ENCODE data around the gene BAIAP2. TPM values are rescaled to one million over a fixed set of nuclear protein-coding genes. Genes with fewer than 3 reads are reported as not detected.

The BAIAP2 gene
- total and polyA plus RNA-seq, 2 of the 13 experiments (the other 11 are each of a cell fraction or from before 2014, with no cell fraction given) = 22.5 to 24.0 TPM

DNA sequence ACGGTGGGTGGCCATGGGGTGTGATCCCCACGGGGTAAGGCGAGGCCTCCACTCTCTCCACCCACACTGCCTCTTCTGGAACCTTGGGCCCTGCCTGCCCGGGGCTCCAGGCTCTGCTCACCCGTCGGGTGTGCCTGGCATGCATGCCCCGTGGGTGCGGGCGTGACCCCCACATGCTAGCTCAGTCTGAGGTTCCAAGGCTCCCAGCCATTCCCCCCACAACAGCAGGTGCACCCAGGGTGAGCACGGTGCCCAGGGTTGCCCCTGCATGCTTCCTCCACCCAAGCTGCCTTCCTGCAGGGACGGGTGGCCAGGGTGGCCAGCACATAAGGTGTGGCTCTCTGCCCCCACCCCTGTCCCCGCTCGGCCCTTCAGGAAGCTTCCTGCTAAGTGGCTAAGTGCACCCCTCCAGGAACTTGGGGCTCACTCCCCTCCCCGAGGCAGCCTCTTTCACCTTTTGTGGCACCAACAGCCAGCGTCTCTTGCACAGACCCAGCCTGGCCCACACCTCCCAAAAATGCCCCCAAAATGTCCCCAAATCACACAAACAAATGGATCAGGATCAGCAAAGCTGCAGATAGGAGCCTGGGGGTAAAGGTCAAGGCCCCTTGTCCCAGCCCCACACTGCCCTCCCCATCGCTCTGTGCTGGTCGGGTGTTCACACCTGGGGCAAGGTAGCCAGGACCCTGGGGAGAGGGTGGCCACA lies 108.9 kb downstream of the BAIAP2 start (continued):
- TF ChIP-seq, protein P1, sequence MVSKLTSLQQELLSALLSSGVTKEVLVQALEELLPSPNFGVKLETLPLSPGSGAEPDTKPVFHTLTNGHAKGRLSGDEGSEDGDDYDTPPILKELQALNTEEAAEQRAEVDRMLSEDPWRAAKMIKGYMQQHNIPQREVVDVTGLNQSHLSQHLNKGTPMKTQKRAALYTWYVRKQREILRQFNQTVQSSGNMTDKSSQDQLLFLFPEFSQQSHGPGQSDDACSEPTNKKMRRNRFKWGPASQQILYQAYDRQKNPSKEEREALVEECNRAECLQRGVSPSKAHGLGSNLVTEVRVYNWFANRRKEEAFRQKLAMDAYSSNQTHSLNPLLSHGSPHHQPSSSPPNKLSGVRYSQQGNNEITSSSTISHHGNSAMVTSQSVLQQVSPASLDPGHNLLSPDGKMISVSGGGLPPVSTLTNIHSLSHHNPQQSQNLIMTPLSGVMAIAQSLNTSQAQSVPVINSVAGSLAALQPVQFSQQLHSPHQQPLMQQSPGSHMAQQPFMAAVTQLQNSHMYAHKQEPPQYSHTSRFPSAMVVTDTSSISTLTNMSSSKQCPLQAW (CRISPR knock-in tag; IDR thresholded peaks at IDR 0.05) = no peak
- TF ChIP-seq NCOA1 (CRISPR knock-in tag; IDR thresholded peaks at IDR 0.05) = no peak
- TF ChIP-seq MAF1 (CRISPR knock-in tag; IDR thresholded peaks at IDR 0.05; ENCODE audit: borderline replicate concordance) = no peak
- no peak for TF ChIP-seq MYC (CRISPR knock-in tag; IDR thresholded peaks at IDR 0.05; ENCODE audit: borderline replicate concordance)
- no peak for TF ChIP-seq FOSL2 (CRISPR knock-in tag; IDR thresholded peaks at IDR 0.05)
- TF ChIP-seq ZSCAN21 (CRISPR knock-in tag; IDR thresholded peaks at IDR 0.05; ENCODE audit: borderline replicate concordance) = no peak
- TF ChIP-seq, protein P2, sequence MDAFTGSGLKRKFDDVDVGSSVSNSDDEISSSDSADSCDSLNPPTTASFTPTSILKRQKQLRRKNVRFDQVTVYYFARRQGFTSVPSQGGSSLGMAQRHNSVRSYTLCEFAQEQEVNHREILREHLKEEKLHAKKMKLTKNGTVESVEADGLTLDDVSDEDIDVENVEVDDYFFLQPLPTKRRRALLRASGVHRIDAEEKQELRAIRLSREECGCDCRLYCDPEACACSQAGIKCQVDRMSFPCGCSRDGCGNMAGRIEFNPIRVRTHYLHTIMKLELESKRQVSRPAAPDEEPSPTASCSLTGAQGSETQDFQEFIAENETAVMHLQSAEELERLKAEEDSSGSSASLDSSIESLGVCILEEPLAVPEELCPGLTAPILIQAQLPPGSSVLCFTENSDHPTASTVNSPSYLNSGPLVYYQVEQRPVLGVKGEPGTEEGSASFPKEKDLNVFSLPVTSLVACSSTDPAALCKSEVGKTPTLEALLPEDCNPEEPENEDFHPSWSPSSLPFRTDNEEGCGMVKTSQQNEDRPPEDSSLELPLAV (CRISPR knock-in tag; conservative IDR thresholded peaks at IDR 0.05; ENCODE audit: low read depth) = no peak
- TF ChIP-seq MED1 (CRISPR knock-in tag; IDR thresholded peaks at IDR 0.05) = no peak
- TF ChIP-seq MZF1 (CRISPR knock-in tag; IDR thresholded peaks at IDR 0.05; ENCODE audit: borderline replicate concordance) = peak; percentile 69; the same call in 1 of the 2 replicates
- TF ChIP-seq, protein P3, sequence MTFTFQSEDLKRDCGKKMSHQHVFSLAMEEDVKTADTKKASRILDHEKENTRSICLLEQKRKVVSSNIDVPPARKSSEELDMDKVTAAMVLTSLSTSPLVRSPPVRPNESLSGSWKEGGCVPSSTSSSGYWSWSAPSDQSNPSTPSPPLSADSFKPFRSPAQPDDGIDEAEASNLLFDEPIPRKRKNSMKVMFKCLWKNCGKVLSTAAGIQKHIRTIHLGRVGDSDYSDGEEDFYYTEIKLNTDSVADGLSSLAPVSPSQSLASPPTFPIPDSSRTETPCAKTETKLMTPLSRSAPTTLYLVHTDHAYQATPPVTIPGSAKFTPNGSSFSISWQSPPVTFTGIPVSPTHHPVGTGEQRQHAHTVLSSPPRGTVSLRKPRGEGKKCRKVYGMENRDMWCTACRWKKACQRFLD (CRISPR knock-in tag; IDR thresholded peaks at IDR 0.05; ENCODE audit: borderline replicate concordance) = no peak
- TF ChIP-seq TEAD2 (CRISPR knock-in tag; IDR thresholded peaks at IDR 0.05) = no peak
- TF ChIP-seq ZNF496 (CRISPR knock-in tag; IDR thresholded peaks at IDR 0.05; ENCODE audit: insufficient replicate concordance) = no peak
- 0 out of 2 replicates have a peak, but pooled peaks have one; percentile 34 for TF ChIP-seq MEF2D (CRISPR knock-in tag; IDR thresholded peaks at IDR 0.05)
- TF ChIP-seq ZFAT (CRISPR knock-in tag; conservative IDR thresholded peaks at IDR 0.05) = no peak
- TF ChIP-seq PITX1 (CRISPR knock-in tag; IDR thresholded peaks at IDR 0.05) = peak; percentile 25; the same call in 1 of the 2 replicates
- TF ChIP-seq, protein P4, sequence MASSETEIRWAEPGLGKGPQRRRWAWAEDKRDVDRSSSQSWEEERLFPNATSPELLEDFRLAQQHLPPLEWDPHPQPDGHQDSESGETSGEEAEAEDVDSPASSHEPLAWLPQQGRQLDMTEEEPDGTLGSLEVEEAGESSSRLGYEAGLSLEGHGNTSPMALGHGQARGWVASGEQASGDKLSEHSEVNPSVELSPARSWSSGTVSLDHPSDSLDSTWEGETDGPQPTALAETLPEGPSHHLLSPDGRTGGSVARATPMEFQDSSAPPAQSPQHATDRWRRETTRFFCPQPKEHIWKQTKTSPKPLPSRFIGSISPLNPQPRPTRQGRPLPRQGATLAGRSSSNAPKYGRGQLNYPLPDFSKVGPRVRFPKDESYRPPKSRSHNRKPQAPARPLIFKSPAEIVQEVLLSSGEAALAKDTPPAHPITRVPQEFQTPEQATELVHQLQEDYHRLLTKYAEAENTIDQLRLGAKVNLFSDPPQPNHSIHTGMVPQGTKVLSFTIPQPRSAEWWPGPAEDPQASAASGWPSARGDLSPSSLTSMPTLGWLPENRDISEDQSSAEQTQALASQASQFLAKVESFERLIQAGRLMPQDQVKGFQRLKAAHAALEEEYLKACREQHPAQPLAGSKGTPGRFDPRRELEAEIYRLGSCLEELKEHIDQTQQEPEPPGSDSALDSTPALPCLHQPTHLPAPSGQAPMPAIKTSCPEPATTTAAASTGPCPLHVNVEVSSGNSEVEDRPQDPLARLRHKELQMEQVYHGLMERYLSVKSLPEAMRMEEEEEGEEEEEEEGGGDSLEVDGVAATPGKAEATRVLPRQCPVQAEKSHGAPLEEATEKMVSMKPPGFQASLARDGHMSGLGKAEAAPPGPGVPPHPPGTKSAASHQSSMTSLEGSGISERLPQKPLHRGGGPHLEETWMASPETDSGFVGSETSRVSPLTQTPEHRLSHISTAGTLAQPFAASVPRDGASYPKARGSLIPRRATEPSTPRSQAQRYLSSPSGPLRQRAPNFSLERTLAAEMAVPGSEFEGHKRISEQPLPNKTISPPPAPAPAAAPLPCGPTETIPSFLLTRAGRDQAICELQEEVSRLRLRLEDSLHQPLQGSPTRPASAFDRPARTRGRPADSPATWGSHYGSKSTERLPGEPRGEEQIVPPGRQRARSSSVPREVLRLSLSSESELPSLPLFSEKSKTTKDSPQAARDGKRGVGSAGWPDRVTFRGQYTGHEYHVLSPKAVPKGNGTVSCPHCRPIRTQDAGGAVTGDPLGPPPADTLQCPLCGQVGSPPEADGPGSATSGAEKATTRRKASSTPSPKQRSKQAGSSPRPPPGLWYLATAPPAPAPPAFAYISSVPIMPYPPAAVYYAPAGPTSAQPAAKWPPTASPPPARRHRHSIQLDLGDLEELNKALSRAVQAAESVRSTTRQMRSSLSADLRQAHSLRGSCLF (CRISPR knock-in tag; IDR thresholded peaks at IDR 0.05; ENCODE audit: borderline replicate concordance) = no peak
- no peak for TF ChIP-seq LCORL (IDR thresholded peaks at IDR 0.05)
- 0 out of 2 replicates have a peak, but pooled peaks have one; percentile 63 for TF ChIP-seq LCORL (CRISPR knock-in tag; IDR thresholded peaks at IDR 0.05)
- TF ChIP-seq, protein P5, sequence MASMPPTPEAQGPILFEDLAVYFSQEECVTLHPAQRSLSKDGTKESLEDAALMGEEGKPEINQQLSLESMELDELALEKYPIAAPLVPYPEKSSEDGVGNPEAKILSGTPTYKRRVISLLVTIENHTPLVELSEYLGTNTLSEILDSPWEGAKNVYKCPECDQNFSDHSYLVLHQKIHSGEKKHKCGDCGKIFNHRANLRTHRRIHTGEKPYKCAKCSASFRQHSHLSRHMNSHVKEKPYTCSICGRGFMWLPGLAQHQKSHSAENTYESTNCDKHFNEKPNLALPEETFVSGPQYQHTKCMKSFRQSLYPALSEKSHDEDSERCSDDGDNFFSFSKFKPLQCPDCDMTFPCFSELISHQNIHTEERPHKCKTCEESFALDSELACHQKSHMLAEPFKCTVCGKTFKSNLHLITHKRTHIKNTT (CRISPR knock-in tag; IDR thresholded peaks at IDR 0.05) = no peak
